ENCODE measurements around the gene EFNB3. TPM values are rescaled to one million over a fixed set of nuclear protein-coding genes. Genes with fewer than 3 reads are reported as not detected.

Gene EFNB3
- total and polyA plus RNA-seq, 2 experiments from 2014 or later, result 70.3 to 72.0 TPM

DNA sequence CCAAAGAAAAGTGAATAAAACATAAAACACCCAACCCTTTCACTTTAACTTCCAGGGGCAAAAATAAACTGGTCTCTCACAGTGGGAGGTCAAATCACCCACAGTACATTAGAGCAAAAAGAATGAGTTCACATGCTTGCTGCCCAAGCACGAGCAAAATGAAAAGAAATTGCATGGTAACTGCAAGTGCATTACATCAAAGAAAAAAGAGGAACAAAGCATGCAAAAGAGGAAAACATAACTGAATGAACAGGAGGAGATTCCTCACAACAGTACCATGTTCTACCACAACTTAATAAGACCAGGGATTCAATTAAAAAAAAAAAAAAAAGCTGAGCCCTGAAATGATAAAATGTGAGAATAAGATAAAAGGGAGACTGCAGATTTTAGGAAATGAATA lies 24.8 kb downstream of the EFNB3 start:
- no peak for DNase-seq (ENCODE audit: low read depth in 1 of 2, low spot score in 1 of 2)
- Histone ChIP-seq H3K27ac (no peak overlapping the region), H3K9me3 (ENCODE audit: low read depth) (no peaks in the 10 kb centered on the region), H3K4me1 (ENCODE audit: low read depth) (no peaks in the 10 kb centered on the region), H3K36me3 (no peaks in the 10 kb centered on the region), H3K4me3 (no peak overlapping the region), H3K27me3 (no peaks in the 10 kb centered on the region)
- TF ChIP-seq, protein P1, sequence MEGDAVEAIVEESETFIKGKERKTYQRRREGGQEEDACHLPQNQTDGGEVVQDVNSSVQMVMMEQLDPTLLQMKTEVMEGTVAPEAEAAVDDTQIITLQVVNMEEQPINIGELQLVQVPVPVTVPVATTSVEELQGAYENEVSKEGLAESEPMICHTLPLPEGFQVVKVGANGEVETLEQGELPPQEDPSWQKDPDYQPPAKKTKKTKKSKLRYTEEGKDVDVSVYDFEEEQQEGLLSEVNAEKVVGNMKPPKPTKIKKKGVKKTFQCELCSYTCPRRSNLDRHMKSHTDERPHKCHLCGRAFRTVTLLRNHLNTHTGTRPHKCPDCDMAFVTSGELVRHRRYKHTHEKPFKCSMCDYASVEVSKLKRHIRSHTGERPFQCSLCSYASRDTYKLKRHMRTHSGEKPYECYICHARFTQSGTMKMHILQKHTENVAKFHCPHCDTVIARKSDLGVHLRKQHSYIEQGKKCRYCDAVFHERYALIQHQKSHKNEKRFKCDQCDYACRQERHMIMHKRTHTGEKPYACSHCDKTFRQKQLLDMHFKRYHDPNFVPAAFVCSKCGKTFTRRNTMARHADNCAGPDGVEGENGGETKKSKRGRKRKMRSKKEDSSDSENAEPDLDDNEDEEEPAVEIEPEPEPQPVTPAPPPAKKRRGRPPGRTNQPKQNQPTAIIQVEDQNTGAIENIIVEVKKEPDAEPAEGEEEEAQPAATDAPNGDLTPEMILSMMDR (IDR thresholded peaks at IDR 0.05; ENCODE audit: low read depth, low read length), result no peak

- H3K36me3 ChIP-seq, result no peaks in the 10 kb centered on the region
- H3K4me3 ChIP-seq, result no peak overlapping the region
- peaks cover 4% of the 10 kb centered on the region for H3K27me3 ChIP-seq
- no peaks in the 10 kb centered on the region for H3K9me3 ChIP-seq (ENCODE audit: low read depth)
- H3K4me1 ChIP-seq (ENCODE audit: low read depth), result no peaks in the 10 kb centered on the region
- no peak for DNase-seq (ENCODE audit: low read depth in 1 of 2, low spot score in 1 of 2)
- H3K27ac ChIP-seq, result no peak overlapping the region
- TF ChIP-seq, protein P1 (IDR thresholded peaks at IDR 0.05; ENCODE audit: low read depth, low read length), result no peak
These were observed 28.1 kb downstream of the EFNB3 start for GRCh38 chr17:7732981-7733539.

DNA sequence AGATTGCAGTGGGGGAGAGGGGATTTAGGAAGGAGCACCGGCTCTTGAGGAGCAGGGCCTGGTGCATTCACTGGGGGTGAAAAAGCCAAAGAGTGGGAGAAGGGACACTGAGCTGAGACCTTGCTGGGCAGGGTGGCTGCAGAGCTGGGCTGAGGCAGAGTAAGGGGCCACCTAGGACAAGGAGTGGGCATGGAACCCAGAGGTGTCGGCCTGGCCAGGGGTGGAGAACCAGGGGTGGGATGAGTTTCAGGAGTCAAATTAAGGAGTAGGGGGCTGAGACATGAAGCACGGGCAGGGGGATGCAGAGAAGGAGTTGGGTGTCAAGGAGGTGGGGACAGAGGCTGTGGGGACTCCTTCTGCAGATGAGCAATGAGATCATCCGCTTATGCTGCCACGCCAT lies 32.6 kb downstream of the EFNB3 start:
- H3K36me3 ChIP-seq, result no peaks in the 10 kb centered on the region
- H3K4me3 ChIP-seq, result no peak overlapping the region
- no peaks in the 10 kb centered on the region for H3K4me1 ChIP-seq (ENCODE audit: low read depth)
- H3K27ac ChIP-seq, result no peak overlapping the region
- no peak for DNase-seq (ENCODE audit: low read depth in 1 of 2, low spot score in 1 of 2)
- H3K27me3 ChIP-seq, result peaks cover 4% of the 10 kb centered on the region
- TF ChIP-seq, protein P1 (IDR thresholded peaks at IDR 0.05; ENCODE audit: low read depth, low read length), result no peak
- no peaks in the 10 kb centered on the region for H3K9me3 ChIP-seq (ENCODE audit: low read depth)

DNA sequence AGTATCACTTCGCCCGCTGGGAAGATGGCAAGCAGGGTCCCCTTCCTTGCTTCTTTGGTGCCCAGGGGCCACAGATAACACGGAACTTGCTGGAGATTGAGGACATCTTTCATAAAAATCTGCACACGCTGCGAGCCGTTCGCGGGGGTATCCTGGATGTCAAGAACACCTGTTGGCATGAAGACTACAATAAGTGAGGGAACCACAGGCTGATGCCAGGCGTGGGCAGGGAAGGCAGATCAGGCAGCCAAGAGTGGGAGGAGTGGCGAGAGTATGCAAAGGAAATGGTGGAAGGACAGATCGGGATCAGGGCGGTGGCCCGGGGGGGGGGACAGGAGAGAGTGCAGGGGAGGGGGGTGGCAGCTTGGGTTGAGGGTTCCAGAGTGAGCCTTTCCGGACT lies 34.7 kb downstream of the EFNB3 start:
- DNase-seq (ENCODE audit: low read depth in 1 of 2, low spot score in 1 of 2), result no peak
- Histone ChIP-seq H3K36me3 (no peaks in the 10 kb centered on the region), H3K27ac (no peak overlapping the region), H3K4me3 (no peak overlapping the region), H3K4me1 (ENCODE audit: low read depth) (no peaks in the 10 kb centered on the region), H3K9me3 (ENCODE audit: low read depth) (no peaks in the 10 kb centered on the region), H3K27me3 (peaks cover 4% of the 10 kb centered on the region)
- TF ChIP-seq, protein P1 (IDR thresholded peaks at IDR 0.05; ENCODE audit: low read depth, low read length), result no peak

DNA sequence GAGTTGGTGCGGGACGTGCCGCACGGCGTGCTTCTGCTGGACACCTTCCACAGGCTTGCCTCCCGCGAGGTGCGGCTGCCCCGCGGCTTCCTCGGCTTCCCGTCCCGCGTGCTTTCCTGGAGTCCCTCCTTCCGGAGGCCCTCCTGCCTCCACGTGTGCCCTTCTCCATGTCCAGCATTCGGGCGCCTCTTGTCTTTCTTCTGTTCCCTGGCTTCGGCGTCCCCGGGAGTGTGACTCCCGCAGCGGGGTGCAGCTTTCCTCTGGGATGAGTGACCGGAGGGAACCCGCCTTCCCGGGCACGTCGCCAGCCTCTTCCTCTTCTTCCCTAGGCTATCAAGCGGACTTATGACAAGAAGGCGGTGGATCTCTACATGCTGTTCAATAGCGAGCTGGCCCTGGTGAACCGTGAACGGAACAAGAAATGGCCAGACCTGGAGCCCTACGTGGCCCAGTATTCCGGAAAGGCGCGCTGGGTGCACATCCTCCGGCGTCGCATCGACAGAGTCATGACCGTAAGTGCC lies 35.5 kb downstream of the EFNB3 start:
- H3K27me3 ChIP-seq, result peaks cover 4% of the 10 kb centered on the region
- no peak for DNase-seq (ENCODE audit: low read depth in 1 of 2, low spot score in 1 of 2)
- H3K4me1 ChIP-seq (ENCODE audit: low read depth), result no peaks in the 10 kb centered on the region
- no peaks in the 10 kb centered on the region for H3K36me3 ChIP-seq
- no peak overlapping the region for H3K4me3 ChIP-seq
- no peak overlapping the region for H3K27ac ChIP-seq
- TF ChIP-seq, protein P1 (IDR thresholded peaks at IDR 0.05; ENCODE audit: low read depth, low read length), result no peak
- no peaks in the 10 kb centered on the region for H3K9me3 ChIP-seq (ENCODE audit: low read depth)

All from cardiac muscle cell (in vitro differentiated cells and primary cell).